Lung (tissue), 12 donors: ENCODE results near the gene NT5M. TPM values are rescaled to one million over a fixed set of nuclear protein-coding genes. Genes with fewer than 3 reads are reported as not detected.

ENCODE experiments used
- ATAC-seq: fragments of 200-7000 bp; cut with Tn5 transposase; one replicate; pipeline ENCODE4 v1.9.1; 2020; ENCODE audit warnings: moderate number of reproducible peaks; ENCODE audit not compliant: insufficient read depth, low FRiP score
- DNase-seq, 3 donors: peaks; one replicate each; pipeline ENCODE4 v3.0.0-alpha.2; 2013 to 2017
- H3K27ac ChIP-seq, 2 donors: one replicate each; pipeline ENCODE4 v1.5.1; 2013; ENCODE audit warnings: mild to moderate bottlenecking in 2 of 2, moderate library complexity in 2 of 2, control low read depth in 1 of 2, inconsistent platforms in 1 of 2, low read depth in 1 of 2, low read length in 1 of 2
- H3K27me3 ChIP-seq, 3 donors: one replicate each; pipeline ENCODE4 v1.5.1; 2013; ENCODE audit warnings: low read length in 2 of 3; ENCODE audit not compliant: control insufficient read depth in 3 of 3, insufficient read depth in 3 of 3
- H3K36me3 ChIP-seq, 4 donors: one replicate each; pipeline ENCODE4 v1.5.1; 2013; ENCODE audit warnings: low read length in 4 of 4, mild to moderate bottlenecking in 1 of 4, moderate library complexity in 1 of 4; ENCODE audit not compliant: control insufficient read depth in 4 of 4, insufficient read depth in 4 of 4
- H3K4me1 ChIP-seq, 5 donors: one replicate each; pipeline ENCODE4 v1.5.1; 2013; ENCODE audit warnings: low read length in 5 of 5, mild to moderate bottlenecking in 2 of 5, moderate library complexity in 1 of 5; ENCODE audit not compliant: control insufficient read depth in 5 of 5, insufficient read depth in 5 of 5
- H3K4me3 ChIP-seq: one replicate; pipeline ENCODE4 v1.5.1; 2013; ENCODE audit warnings: mild to moderate bottlenecking, control low read depth, moderate library complexity
- H3K9ac ChIP-seq, 2 donors: one replicate each; pipeline ENCODE4 v1.5.1; 2013; ENCODE audit warnings: low read length in 2 of 2, control low read depth in 1 of 2; ENCODE audit not compliant: insufficient read depth in 1 of 2
- H3K9me3 ChIP-seq, 4 donors: one replicate each; pipeline ENCODE4 v1.5.1; 2013; ENCODE audit warnings: low read length in 3 of 4, mild to moderate bottlenecking in 1 of 4, moderate library complexity in 1 of 4; ENCODE audit not compliant: control insufficient read depth in 4 of 4, insufficient read depth in 3 of 4
- WGBS, 2 donors: extraction: QIAGEN DNeasy Blood & Tissue Kit; methylation state at CpG; one replicate each; pipeline ENCODE4 v1.1.7; 2013; 5-methylcytosine and 5-hydroxymethylcytosine counted together
- polyA plus RNA-seq, 2 donors: library from polyadenylated mRNA; stranded (reverse); fragments of 200-250 nt; gene quantifications; one replicate each; pipeline ENCODE4 v1.2.1, GENCODE V29; 2013
- total RNA-seq, 2 donors: library from RNA; depleted of rRNA in 1 of 2; stranded (reverse); fragments of >200 nt in 1 of 2; gene quantifications; one replicate each; pipeline ENCODE4 v1.2.1, GENCODE V29; 2014 to 2021
- TF ChIP-seq, protein P1 (sequence below): IDR thresholded peaks from 2 replicates; pipeline ENCODE4 v1.5.1; 2012; ENCODE audit warnings: mild to moderate bottlenecking; ENCODE audit errors: control extremely low read depth, extremely low read depth
- donor health status: control.
- donor health status: control.
- donor health status: Bipolar disorder and iron deficiency.
- donor health status: healthy.
- donor health status: DM: yes; HTN: yes; CAD: no.

NT5M gene
- total and polyA plus RNA-seq, 4 donors: 1.7 to 2.8 (median 2.1) TPM

DNA sequence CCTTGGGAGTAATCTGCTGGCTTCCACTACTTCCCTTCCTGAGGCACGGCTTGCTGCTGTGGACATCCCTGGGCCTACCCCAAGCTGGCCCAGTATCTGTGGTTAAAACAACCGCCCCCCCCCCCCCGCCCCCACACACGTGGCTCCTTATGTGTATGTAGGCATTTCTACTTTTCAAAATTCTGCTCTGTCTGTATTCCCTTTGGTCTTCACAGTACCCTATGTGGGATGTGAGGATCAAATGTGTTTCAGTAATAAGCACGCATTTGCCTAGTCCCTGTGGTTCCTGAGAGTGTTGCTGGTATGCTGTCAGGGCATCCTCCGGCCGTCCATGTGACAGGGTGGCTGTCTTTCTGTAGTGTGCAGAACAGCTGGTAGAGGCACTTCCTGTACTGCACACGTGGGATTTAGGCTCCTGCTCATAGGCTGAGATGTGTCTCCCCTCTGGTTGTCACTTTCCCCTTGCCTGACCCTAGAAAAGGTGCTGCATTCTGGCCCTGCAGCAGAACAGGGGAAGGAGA, 2.2 kb downstream of the NT5M start:
- Histone ChIP-seq H3K4me1 (peaks cover 1 to 7% (median 4%) of the 10 kb centered on the region in 5 donors), H3K36me3 (no peaks in the 10 kb centered on the region), H3K27me3 (no peaks in the 10 kb centered on the region), H3K27ac (no peak overlapping the region), H3K9me3 (no peaks in the 10 kb centered on the region), H3K4me3 (no peak overlapping the region), H3K9ac (no peak overlapping the region)
- TF ChIP-seq, protein P1, sequence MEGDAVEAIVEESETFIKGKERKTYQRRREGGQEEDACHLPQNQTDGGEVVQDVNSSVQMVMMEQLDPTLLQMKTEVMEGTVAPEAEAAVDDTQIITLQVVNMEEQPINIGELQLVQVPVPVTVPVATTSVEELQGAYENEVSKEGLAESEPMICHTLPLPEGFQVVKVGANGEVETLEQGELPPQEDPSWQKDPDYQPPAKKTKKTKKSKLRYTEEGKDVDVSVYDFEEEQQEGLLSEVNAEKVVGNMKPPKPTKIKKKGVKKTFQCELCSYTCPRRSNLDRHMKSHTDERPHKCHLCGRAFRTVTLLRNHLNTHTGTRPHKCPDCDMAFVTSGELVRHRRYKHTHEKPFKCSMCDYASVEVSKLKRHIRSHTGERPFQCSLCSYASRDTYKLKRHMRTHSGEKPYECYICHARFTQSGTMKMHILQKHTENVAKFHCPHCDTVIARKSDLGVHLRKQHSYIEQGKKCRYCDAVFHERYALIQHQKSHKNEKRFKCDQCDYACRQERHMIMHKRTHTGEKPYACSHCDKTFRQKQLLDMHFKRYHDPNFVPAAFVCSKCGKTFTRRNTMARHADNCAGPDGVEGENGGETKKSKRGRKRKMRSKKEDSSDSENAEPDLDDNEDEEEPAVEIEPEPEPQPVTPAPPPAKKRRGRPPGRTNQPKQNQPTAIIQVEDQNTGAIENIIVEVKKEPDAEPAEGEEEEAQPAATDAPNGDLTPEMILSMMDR: no peak
- WGBS, 2 donors: 19 to 40% methylated on average over 8 of the region's 8 CpGs
- peak; percentile 22 to 46 (median 29) for DNase-seq
- ATAC-seq: no peak

DNA sequence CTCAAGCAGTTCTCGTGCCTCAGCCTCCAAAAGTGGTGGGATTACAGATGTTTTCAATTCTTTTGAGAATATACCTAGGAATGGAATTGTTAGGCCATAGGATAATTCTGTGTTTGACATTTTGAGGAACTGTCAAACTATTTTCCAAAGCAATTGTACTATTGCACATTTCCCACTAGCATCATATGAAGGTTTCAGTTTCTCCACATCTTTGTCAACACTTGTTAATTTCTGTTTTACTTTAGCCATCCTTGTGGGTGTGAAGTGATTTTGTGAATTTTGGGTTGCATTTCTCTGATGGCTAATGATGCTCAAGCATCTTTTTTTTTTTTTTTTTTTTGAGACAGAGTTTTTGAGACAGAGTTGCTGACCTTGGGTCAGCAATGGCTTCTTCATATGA, 6.2 kb downstream of the NT5M start:
- WGBS, 2 donors: 93 to 100% methylated on average over 1 of the region's 1 CpG
- Histone ChIP-seq H3K4me1 (peaks cover 0 to 3% (median 0%) of the 10 kb centered on the region in 5 donors), H3K9ac (no peak overlapping the region), H3K27ac (no peak overlapping the region), H3K27me3 (no peaks in the 10 kb centered on the region), H3K4me3 (no peak overlapping the region), H3K9me3 (no peaks in the 10 kb centered on the region), H3K36me3 (peaks cover 0 to 5% (median 2%) of the 10 kb centered on the region in 4 donors)
- ATAC-seq (no peak), DNase-seq (no peak)
- TF ChIP-seq, protein P1: no peak

DNA sequence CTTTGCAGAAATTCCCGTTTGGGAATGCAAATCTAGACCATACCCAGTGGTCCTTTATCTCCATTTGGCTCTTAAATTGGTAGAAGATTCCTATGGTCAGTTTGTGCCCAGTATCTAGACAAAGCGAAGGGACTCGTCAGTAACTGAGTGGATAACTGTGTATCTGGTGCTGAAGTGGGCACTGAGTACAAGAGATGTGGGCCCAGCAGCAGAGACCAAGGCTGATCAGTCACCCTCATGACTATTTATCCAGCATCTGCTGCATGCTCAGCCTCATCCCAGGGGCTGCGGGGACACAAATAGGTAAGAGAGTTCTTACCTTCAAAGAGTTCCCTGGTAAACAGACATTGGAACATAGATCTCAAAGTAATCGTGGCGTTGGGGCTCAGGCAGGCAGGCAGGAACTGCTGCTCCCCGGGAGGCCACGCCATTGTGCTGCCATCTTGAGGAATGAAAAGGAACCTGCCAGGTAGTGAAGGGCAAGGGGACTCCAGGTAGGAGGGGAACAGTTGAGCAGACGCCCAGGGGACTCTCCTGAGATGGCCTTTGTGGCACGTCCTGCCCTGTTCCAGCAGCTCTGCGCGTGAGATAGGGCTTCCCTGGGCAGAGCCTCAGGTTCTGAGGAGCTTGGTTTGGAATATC, 10.3 kb downstream of the NT5M start:
- TF ChIP-seq, protein P1: peak; percentile 19
- no peaks in the 10 kb centered on the region for H3K27me3 ChIP-seq
- H3K4me1 ChIP-seq: no peaks in the 10 kb centered on the region
- no peak overlapping the region for H3K9ac ChIP-seq
- WGBS, 2 donors: 57 to 66% methylated on average over 12 of the region's 12 CpGs
- DNase-seq (peak; percentile 23 to 54 (median 40)), ATAC-seq (peak; percentile 77)
- peaks cover 0 to 7% (median 2%) of the 10 kb centered on the region in 4 donors for H3K36me3 ChIP-seq
- no peak overlapping the region for H3K27ac ChIP-seq
- no peaks in the 10 kb centered on the region for H3K9me3 ChIP-seq
- no peak overlapping the region for H3K4me3 ChIP-seq
